ENCODE results near the gene SPG11. TPM values are rescaled to one million over a fixed set of nuclear protein-coding genes. Genes with fewer than 3 reads are reported as not detected.
A peak's percentile ranks its signal among the peaks of the same experiment; 100 is the strongest.

Gene SPG11
- total and polyA plus RNA-seq, 9 of the 15 experiments (the other 6 are each of a cell fraction or from before 2014, with no cell fraction given), result 23.3 to 71.2 (median 45.6) TPM

DNA sequence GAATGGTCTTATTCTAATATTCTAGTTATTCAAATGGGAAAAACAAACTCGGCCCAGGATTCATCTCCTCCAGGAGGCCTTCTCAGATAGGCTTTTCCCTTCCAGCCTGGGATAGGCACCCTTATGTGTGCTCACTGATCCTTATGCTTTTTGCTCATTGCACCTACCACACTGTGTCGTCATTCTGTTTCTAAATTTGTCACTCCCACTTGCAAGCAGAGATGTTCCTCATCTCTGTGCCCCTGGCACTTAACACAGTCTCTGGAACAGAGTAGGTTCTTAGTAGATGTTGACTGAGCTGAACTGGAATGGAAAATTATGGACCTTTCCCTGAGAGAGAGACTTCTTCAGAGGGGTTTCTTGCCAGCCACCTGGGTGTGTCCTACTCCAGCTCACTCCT lies 18.7 kb upstream of the SPG11 start:
- Histone ChIP-seq H3K9me3 (replicated peaks; ENCODE audit: control insufficient read depth, insufficient read depth, low read depth, low read length) (no peaks in the 10 kb centered on the region), H3K9ac (ENCODE audit: insufficient read depth in 1 of 2, low read depth in 2 of 2, low read length in 2 of 2) (peak overlapping the region; percentile 60 to 65; a peak in 3 of 4 replicates), H2AFZ (ENCODE audit: low read depth, low read length) (peak overlapping the region; percentile 91), H4K20me1 (replicated peaks; ENCODE audit: control insufficient read depth, insufficient read depth, low read length) (no peaks in the 10 kb centered on the region), H3K79me2 (ENCODE audit: control insufficient read depth, insufficient read depth, low read length) (no peaks in the 10 kb centered on the region), H3K4me3 (no peak overlapping the region), H3K36me3 (ENCODE audit: control insufficient read depth, insufficient read depth, low read length) (no peaks in the 10 kb centered on the region), H3K4me1 (replicated peaks in 1 of 2; ENCODE audit: control insufficient read depth in 2 of 2, insufficient read depth in 2 of 2, low read length in 2 of 2) (peaks cover 7 to 20% of the 10 kb centered on the region in 2 experiments; a peak in 4 of 5 replicates), H3K9me1 (ENCODE audit: control insufficient read depth, insufficient read depth, low read length) (no peaks in the 10 kb centered on the region), H3K4me2 (ENCODE audit: insufficient read depth, low read length) (peak overlapping the region; percentile 52), H3K27me3 (ENCODE audit: control insufficient read depth in 2 of 2, insufficient read depth in 2 of 2, low read length in 2 of 2) (no peaks in the 10 kb centered on the region), H3K27ac (ENCODE audit: extremely low read depth, low read depth, low read length) (peak overlapping the region; percentile 16; the same call in 1 of the 3 replicates)
- no TSS peak for BruUV-seq (replicated peaks)
- ATAC-seq, result peak; percentile 75
- ChIA-PET CTCF (ENCODE audit: low intra/inter-chr PET ratio) (no interaction called here), POLR2A (interaction anchor here (1.0 to 3.7 kb wide), 5 partner anchors 10 to 30 kb away, joined by 4 to 25 read pairs (median 6); partner anchors contain the start of genes B2M, PATL2 and SPG11)
- DNase-seq (ENCODE audit: extremely low read depth in 1 of 4, low spot score in 3 of 4), result no peak
- WGBS (ENCODE audit: insufficient coverage, low coverage, missing lambda C conversion rate), result 28% methylated on average over 2 of the region's 2 CpGs
- in situ Hi-C loops (cut with MboI) (no loop called here), intact Hi-C loops (cut with micrococcal nuclease) (no loop called here)
- FAIRE-seq, result no peak
- TF ChIP-seq MBD2 (IDR thresholded peaks at IDR 0.05; ENCODE audit: borderline replicate concordance, low read depth) (no peak), EZH2 (IDR thresholded peaks at IDR 0.05; ENCODE audit: borderline replicate concordance, low read depth, low read length) (no peak), NCOA4 (IDR thresholded peaks at IDR 0.05; ENCODE audit: partially characterized antibody) (no peak), ZNF174 (CRISPR knock-in tag; IDR thresholded peaks at IDR 0.05) (no peak), KAT7 (CRISPR knock-in tag; IDR thresholded peaks at IDR 0.05; ENCODE audit: borderline replicate concordance) (no peak), MECOM (CRISPR knock-in tag; IDR thresholded peaks at IDR 0.05) (no peak), CREM (IDR thresholded peaks at IDR 0.05; ENCODE audit: low read depth) (peak; percentile 48; the same call in 1 of the 2 replicates), NFXL1 (CRISPR knock-in tag; IDR thresholded peaks at IDR 0.05) (no peak), SP1 (CRISPR knock-in tag; IDR thresholded peaks at IDR 0.05) (no peak), ZNF282 (CRISPR knock-in tag; IDR thresholded peaks at IDR 0.05) (no peak), TGIF2 (CRISPR knock-in tag; IDR thresholded peaks at IDR 0.05) (no peak), TAF1 (IDR thresholded peaks at IDR 0.05; ENCODE audit: control insufficient read depth, extremely low read depth, insufficient read depth, low read length, severe bottlenecking) (no peak), PHF21A (IDR thresholded peaks at IDR 0.05; ENCODE audit: borderline replicate concordance, low read depth) (no peak), ZNF444 (CRISPR knock-in tag; IDR thresholded peaks at IDR 0.05) (no peak), ZNF239 (CRISPR knock-in tag; IDR thresholded peaks at IDR 0.05) (no peak), HDAC6 (IDR thresholded peaks at IDR 0.05; ENCODE audit: low read depth, low read length) (no peak), CEBPG (CRISPR knock-in tag; IDR thresholded peaks at IDR 0.05) (no peak), CEBPG (tag; conservative IDR thresholded peaks at IDR 0.05 in 1 of 2, IDR thresholded peaks at IDR 0.05 in 1 of 2) (peak in 1 of 2 experiments; percentile 38; a peak in 1 of 4 replicates), ZFP36 (IDR thresholded peaks at IDR 0.05; ENCODE audit: low read depth, low read length, partially characterized antibody) (peak; percentile 29), MEF2D (tag; conservative IDR thresholded peaks at IDR 0.05; ENCODE audit: low read depth) (peak; percentile 41; the same call in 1 of the 2 replicates), ATF7 (IDR thresholded peaks at IDR 0.05) (0 out of 2 replicates have a peak, but pooled peaks have one; percentile 35), EP400 (IDR thresholded peaks at IDR 0.05) (no peak)
- TF ChIP-seq, protein P1, sequence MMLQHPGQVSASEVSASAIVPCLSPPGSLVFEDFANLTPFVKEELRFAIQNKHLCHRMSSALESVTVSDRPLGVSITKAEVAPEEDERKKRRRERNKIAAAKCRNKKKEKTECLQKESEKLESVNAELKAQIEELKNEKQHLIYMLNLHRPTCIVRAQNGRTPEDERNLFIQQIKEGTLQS (IDR thresholded peaks at IDR 0.05), result peak; percentile 65
- TF ChIP-seq, protein P1 (CRISPR knock-in tag; conservative IDR thresholded peaks at IDR 0.05), result no peak
- TF ChIP-seq, protein P2, sequence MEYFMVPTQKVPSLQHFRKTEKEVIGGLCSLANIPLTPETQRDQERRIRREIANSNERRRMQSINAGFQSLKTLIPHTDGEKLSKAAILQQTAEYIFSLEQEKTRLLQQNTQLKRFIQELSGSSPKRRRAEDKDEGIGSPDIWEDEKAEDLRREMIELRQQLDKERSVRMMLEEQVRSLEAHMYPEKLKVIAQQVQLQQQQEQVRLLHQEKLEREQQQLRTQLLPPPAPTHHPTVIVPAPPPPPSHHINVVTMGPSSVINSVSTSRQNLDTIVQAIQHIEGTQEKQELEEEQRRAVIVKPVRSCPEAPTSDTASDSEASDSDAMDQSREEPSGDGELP (CRISPR knock-in tag; IDR thresholded peaks at IDR 0.05; ENCODE audit: borderline replicate concordance), result no peak

Data from K562 (cell line).